22Rv1 (cell line): ENCODE results near the gene AEBP1.

ENCODE experiments used
- H3K27ac ChIP-seq: fragments of 450-650 bp; 2 replicates; pipeline ENCODE4 v1.5.1; 2017
- ZFX ChIP-seq: fragments of 450-650 bp; IDR thresholded peaks from 2 replicates; pipeline ENCODE4 v1.6.1; 2017; ENCODE audit warnings: antibody characterized with exemption, borderline replicate concordance
- TF ChIP-seq, protein P1 (sequence below): fragments of 450-650 bp; IDR thresholded peaks from 2 replicates; pipeline ENCODE4 v1.5.1; 2017; ENCODE audit warnings: mild to moderate bottlenecking

The AEBP1 gene

GRCh38 chr7:44060948-44061644 is 43.0 kb upstream of the AEBP1 start:
- H3K27ac ChIP-seq = peak overlapping the region; percentile 80
- TF ChIP-seq, protein P1, sequence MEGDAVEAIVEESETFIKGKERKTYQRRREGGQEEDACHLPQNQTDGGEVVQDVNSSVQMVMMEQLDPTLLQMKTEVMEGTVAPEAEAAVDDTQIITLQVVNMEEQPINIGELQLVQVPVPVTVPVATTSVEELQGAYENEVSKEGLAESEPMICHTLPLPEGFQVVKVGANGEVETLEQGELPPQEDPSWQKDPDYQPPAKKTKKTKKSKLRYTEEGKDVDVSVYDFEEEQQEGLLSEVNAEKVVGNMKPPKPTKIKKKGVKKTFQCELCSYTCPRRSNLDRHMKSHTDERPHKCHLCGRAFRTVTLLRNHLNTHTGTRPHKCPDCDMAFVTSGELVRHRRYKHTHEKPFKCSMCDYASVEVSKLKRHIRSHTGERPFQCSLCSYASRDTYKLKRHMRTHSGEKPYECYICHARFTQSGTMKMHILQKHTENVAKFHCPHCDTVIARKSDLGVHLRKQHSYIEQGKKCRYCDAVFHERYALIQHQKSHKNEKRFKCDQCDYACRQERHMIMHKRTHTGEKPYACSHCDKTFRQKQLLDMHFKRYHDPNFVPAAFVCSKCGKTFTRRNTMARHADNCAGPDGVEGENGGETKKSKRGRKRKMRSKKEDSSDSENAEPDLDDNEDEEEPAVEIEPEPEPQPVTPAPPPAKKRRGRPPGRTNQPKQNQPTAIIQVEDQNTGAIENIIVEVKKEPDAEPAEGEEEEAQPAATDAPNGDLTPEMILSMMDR = no peak
- TF ChIP-seq ZFX = no peak

DNA sequence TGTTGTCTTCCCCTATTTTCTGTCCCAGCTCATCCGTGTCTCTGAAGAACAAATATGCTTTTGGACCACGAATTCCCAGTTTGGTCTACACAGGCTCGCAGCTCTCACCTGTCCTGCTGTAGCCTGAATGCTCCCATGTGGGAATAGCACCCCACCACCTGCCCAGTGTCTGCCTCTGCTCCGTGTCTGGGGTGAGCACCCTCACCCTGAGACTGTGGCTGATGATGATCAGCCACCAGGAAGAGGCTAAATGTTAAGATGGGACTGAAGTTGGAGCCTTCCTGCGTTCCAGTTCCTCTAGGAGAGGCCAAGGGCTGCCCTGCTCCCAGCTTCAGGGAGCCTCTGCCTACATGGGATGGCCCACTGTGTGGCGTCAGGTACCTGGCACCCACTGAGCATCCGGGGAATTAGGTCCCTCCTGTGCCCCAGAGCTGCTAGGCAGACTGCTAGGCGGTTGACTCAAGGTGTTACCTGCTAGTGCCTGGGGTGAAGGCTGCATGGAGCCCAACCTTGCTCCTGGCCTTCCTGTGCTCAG is 42.4 kb upstream of the AEBP1 start:
- peak overlapping the region; percentile 80 for H3K27ac ChIP-seq
- no peak for TF ChIP-seq ZFX
- TF ChIP-seq, protein P1 = no peak

DNA sequence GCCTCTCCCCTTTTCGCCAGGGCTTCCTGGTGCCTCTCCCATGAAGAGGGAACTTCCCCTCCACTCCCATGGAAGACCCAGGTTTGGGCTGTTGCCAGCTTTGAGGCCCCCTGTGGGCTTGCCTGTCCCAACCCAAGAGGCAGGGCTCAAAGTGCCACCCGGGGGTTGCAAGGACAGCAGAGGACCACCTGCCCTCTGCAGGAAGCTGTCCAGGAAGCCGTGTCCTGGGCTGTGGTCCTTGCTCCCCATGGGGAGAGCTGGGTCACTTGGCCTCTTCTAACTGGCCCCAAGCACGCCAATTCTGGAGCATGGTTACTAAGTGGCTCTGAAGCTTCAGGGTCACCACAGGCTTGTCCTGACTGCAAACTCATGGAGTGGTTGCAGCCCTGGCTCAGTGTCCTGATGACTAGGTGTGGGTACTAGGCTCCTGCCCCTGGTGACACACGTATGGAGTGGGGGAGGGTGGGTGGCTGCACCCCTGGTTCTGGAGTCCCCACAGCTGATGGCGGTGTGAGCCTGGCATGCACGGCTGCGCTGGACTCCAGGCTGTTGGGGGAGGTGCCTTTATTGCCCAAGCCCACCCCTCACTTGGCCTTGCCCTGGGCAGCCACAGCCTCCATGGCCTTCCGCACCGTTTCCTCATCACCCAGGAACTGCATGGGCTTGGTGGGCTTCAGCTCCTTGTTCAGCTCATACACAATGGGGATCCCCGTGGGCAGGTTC is 41.8 kb upstream of the AEBP1 start:
- peak overlapping the region; percentile 80 for H3K27ac ChIP-seq
- TF ChIP-seq ZFX = no peak
- TF ChIP-seq, protein P1 = no peak

DNA sequence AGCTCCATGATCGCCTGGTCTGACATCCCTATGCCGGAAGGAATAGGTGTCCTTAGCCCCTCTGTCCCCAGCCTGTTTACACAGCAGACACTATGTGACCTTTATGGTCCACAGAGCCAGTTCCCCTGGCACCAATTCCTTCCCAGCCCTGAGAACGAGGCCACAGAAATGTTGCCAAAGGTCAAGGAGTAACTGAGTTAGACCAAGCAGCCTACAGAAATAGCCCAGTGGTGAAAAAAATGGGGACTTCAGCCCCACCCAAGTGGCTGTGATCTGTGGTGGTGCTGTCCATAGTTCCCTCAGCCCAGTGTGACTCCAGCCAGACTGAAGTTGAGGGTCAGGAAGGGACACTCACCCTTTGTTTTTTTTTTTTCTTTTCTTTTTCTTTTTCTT is 41.2 kb upstream of the AEBP1 start:
- TF ChIP-seq ZFX = no peak
- TF ChIP-seq, protein P1 = no peak
- H3K27ac ChIP-seq = peak overlapping the region; percentile 80

- TF ChIP-seq, protein P1 = no peak
- TF ChIP-seq ZFX = no peak
- peak overlapping the region; percentile 80 for H3K27ac ChIP-seq
These were observed 40.6 kb upstream of the AEBP1 start for GRCh38 chr7:44063547-44063893.

- TF ChIP-seq, protein P1 = no peak
- TF ChIP-seq ZFX = no peak
- H3K27ac ChIP-seq = peak overlapping the region; percentile 80
These were observed 40.1 kb upstream of the AEBP1 start for GRCh38 chr7:44063894-44064651.
